Activated CD4-positive, alpha-beta T cell treated with anti-CD3 and anti-CD28 coated beads, Interleukin-2, amount 10 ng/mL, durations not matched to agents 24 days and 14 days (primary cell): ENCODE measurements around the gene KLRC1. TPM values are rescaled to one million over a fixed set of nuclear protein-coding genes. Genes with fewer than 3 reads are reported as not detected.
"Not testable (repeated sequence)": the region's sequence is repeated elsewhere in the genome, so short reads cannot be mapped to it uniquely, and the experiment has no call there.

Experiments
- DNase-seq: peaks from one replicate; pipeline ENCODE4 v3.0.0; 2022
- H3K27ac Mint-ChIP-seq: one replicate; pipeline ENCODE4 v1.8.0; 2022; ENCODE audit warnings: mild to moderate bottlenecking, mixed read lengths
- H3K27me3 Mint-ChIP-seq: one replicate; pipeline ENCODE4 v1.8.0; 2022; ENCODE audit warnings: mixed read lengths
- H3K36me3 Mint-ChIP-seq: one replicate; pipeline ENCODE4 v1.8.0; 2022; ENCODE audit warnings: low read depth, mild to moderate bottlenecking, mixed read lengths
- H3K4me1 Mint-ChIP-seq: one replicate; pipeline ENCODE4 v1.8.0; 2021; ENCODE audit warnings: mixed read lengths
- H3K4me3 Mint-ChIP-seq: one replicate; pipeline ENCODE4 v1.8.0; 2022; ENCODE audit warnings: mild to moderate bottlenecking, moderate library complexity, mixed read lengths
- H3K9me3 Mint-ChIP-seq: one replicate; pipeline ENCODE4 v1.8.0; 2021; ENCODE audit warnings: mixed read lengths
- intact Hi-C: fragments of 100-400 bp; cut with micrococcal nuclease; formaldehyde crosslinking; loops from one replicate; pipeline ENCODE4 v1.15.1; 2023
- total RNA-seq: library from RNA; stranded (reverse); gene quantifications from 2 replicates; pipeline ENCODE4 v1.2.3, GENCODE V29; 2022

The KLRC1 gene
- total RNA-seq, 1 donor from 2014 or later: not detected

- Mint-ChIP-seq H3K36me3 (no peaks in the 10 kb centered on the region), H3K9me3 (no peaks in the 10 kb centered on the region), H3K4me1 (peaks cover 2% of the 10 kb centered on the region), H3K27ac (no peak overlapping the region), H3K27me3 (peaks cover 27% of the 10 kb centered on the region), H3K4me3 (no peak overlapping the region)
- intact Hi-C loops: no loop called here
- DNase-seq: no peak
These were observed 48.4 kb downstream of the KLRC1 start for GRCh38 chr12:10404798-10405197.

- DNase-seq: no peak
- Mint-ChIP-seq H3K4me3 (no peak overlapping the region), H3K36me3 (no peaks in the 10 kb centered on the region), H3K27me3 (peaks cover 14% of the 10 kb centered on the region), H3K27ac (no peak overlapping the region), H3K9me3 (no peaks in the 10 kb centered on the region), H3K4me1 (peaks cover 2% of the 10 kb centered on the region)
- intact Hi-C loops: no loop called here
These were observed 52.3 kb downstream of the KLRC1 start for GRCh38 chr12:10400829-10401228.

GRCh38 chr12:10398168-10398567, 55.0 kb downstream of the KLRC1 start:
- no peak for DNase-seq
- Mint-ChIP-seq H3K4me3 (no peak overlapping the region), H3K27me3 (peaks cover 21% of the 10 kb centered on the region), H3K27ac (no peak overlapping the region), H3K9me3 (no peaks in the 10 kb centered on the region), H3K36me3 (no peaks in the 10 kb centered on the region), H3K4me1 (peaks cover 2% of the 10 kb centered on the region)
- intact Hi-C loops: no loop called here

- no peak for DNase-seq
- no peak overlapping the region for H3K4me3 Mint-ChIP-seq
These were observed 55.9 kb downstream of the KLRC1 start for GRCh38 chr12:10397296-10397695.

GRCh38 chr12:10396176-10396575, 57.0 kb downstream of the KLRC1 start:
- H3K27ac Mint-ChIP-seq, H3K4me1 Mint-ChIP-seq, H3K9me3 Mint-ChIP-seq, H3K36me3 Mint-ChIP-seq, DNase-seq, intact Hi-C loops, H3K4me3 Mint-ChIP-seq: not testable (repeated sequence)
- H3K27me3 Mint-ChIP-seq: peaks cover 25% of the 10 kb centered on the region

More at GRCh38 chr12:10397296-10397695, 55.9 kb downstream of the KLRC1 start:
- Mint-ChIP-seq H3K9me3 (no peaks in the 10 kb centered on the region), H3K36me3 (no peaks in the 10 kb centered on the region), H3K27ac (no peak overlapping the region), H3K27me3 (peaks cover 24% of the 10 kb centered on the region), H3K4me1 (peaks cover 2% of the 10 kb centered on the region)
- intact Hi-C loops: no loop called here

Other genes starting within 250 kb of the KLRC1 start
- 1.5 and 2.6 TPM in 2 replicates for gene GABARAPL1, start 240.5 kb downstream of the KLRC1 start, total RNA-seq
- 1.2 and 1.7 TPM in 2 replicates for gene KLRD1, start 145.5 kb downstream of the KLRC1 start, total RNA-seq
- not detected in 2 replicates for gene KLRK1, start 63.3 kb downstream of the KLRC1 start, total RNA-seq
- not detected in 2 replicates for gene KLRC4, start 43.6 kb downstream of the KLRC1 start, total RNA-seq
- gene KLRC3, start 32.8 kb downstream of the KLRC1 start, total RNA-seq: not detected in 2 replicates
- not detected in 2 replicates for gene KLRC2, start 17.4 kb downstream of the KLRC1 start, total RNA-seq
- 0.62 and 0.98 TPM in 2 replicates for gene EIF2S3B, start 52.5 kb upstream of the KLRC1 start, total RNA-seq
- gene MAGOHB, start 160.2 kb upstream of the KLRC1 start, total RNA-seq: 88.6 and 91.1 TPM in 2 replicates
- not detected in 2 replicates for gene STYK1, start 220.7 kb upstream of the KLRC1 start, total RNA-seq